Fibroblast of lung (primary cell): ENCODE measurements around the gene OLFM3. TPM values are rescaled to one million over a fixed set of nuclear protein-coding genes. Genes with fewer than 3 reads are reported as not detected.

ENCODE experiments used
- DNase-seq, 2 donors: peaks; one replicate each; pipeline versions ENCODE4 v3.0.0 to v3.0.0-alpha.2; 2010; ENCODE audit warnings: low read depth in 2 of 2
- H2AFZ ChIP-seq: 2 replicates; pipeline ENCODE4 v1.5.1; 2012; ENCODE audit warnings: low read length, control low read depth, inconsistent platforms
- H3K27ac ChIP-seq: 2 replicates; pipeline ENCODE4 v1.5.1; 2011; ENCODE audit warnings: low read length, control low read depth; ENCODE audit not compliant: insufficient read depth
- H3K27me3 ChIP-seq: 2 replicates; pipeline ENCODE4 v1.5.1; 2011; ENCODE audit warnings: mild to moderate bottlenecking, low read length; ENCODE audit not compliant: control insufficient read depth, insufficient read depth
- H3K36me3 ChIP-seq: 2 replicates; pipeline ENCODE4 v1.5.1; 2011; ENCODE audit warnings: low read length; ENCODE audit not compliant: control insufficient read depth, insufficient read depth
- H3K4me1 ChIP-seq: 2 replicates; pipeline ENCODE4 v1.5.1; 2011; ENCODE audit warnings: low read length; ENCODE audit not compliant: control insufficient read depth, insufficient read depth; ENCODE audit errors: extremely low read depth
- H3K4me2 ChIP-seq: 2 replicates; pipeline ENCODE4 v1.5.1; 2011; ENCODE audit warnings: low read length, control low read depth; ENCODE audit not compliant: insufficient read depth; ENCODE audit errors: extremely low read depth
- H3K4me3 ChIP-seq, 4 experiments: fragments of 200-600 bp in 1 of 4; sonication (generic) in 1 of 4; replicated peaks in 1 of 4; 2 replicates each; pipeline ENCODE4 v1.5.1; 2011 to 2016; ENCODE audit warnings: low read length in 4 of 4, low read depth in 3 of 4, mild to moderate bottlenecking in 3 of 4, control low read depth in 2 of 4, inconsistent platforms in 1 of 4, mixed read lengths in 1 of 4; ENCODE audit not compliant: insufficient read depth in 1 of 4; ENCODE audit errors: control extremely low read depth in 1 of 4
- H3K79me2 ChIP-seq: 2 replicates; pipeline ENCODE4 v1.5.1; 2012; ENCODE audit warnings: mild to moderate bottlenecking, low read length, inconsistent platforms; ENCODE audit not compliant: control insufficient read depth, insufficient read depth
- H3K9ac ChIP-seq: 2 replicates; pipeline ENCODE4 v1.5.1; 2011; ENCODE audit warnings: mild to moderate bottlenecking, low read length, control low read depth; ENCODE audit not compliant: insufficient read depth
- H3K9me3 ChIP-seq: 2 replicates; pipeline ENCODE4 v1.5.1; 2012; ENCODE audit warnings: low read depth, low read length; ENCODE audit not compliant: control insufficient read depth, insufficient read depth
- H4K20me1 ChIP-seq: 2 replicates; pipeline ENCODE4 v1.5.1; 2011; ENCODE audit warnings: low read length; ENCODE audit not compliant: control insufficient read depth, insufficient read depth; ENCODE audit errors: extremely low read depth
- EZH2 ChIP-seq: IDR thresholded peaks from 2 replicates; pipeline ENCODE4 v1.5.1; 2012; ENCODE audit warnings: low read length, control low read depth, mild to moderate bottlenecking; ENCODE audit errors: missing control alignments
- polyA plus RNA-seq, 2 donors: library from polyadenylated mRNA; depleted of rRNA in 1 of 2; stranded (reverse) in 1 of 2; unstranded in 1 of 2; fragments of >200 nt; gene quantifications; 2 replicates each; pipeline ENCODE4 v1.2.1, GENCODE V29; 2011 to 2012; ENCODE audit warnings: missing spikeins in 1 of 2
- total RNA-seq: library from RNA; depleted of rRNA; stranded (reverse); fragments of >200 nt; gene quantifications from 2 replicates; pipeline ENCODE4 v1.2.1, GENCODE V29; 2014
- TF ChIP-seq, protein P1 (sequence below), 2 donors: IDR thresholded peaks in 1 of 2; conservative IDR thresholded peaks in 1 of 2; 1 replicate in 1 of 2; 2 replicates in 1 of 2; pipeline ENCODE4 v1.5.1; 2011 to 2012; ENCODE audit warnings: low read length in 2 of 2, control low read depth in 1 of 2, inconsistent platforms in 1 of 2, low read depth in 1 of 2, mild to moderate bottlenecking in 1 of 2

The OLFM3 gene
- total and polyA plus RNA-seq, 2 donors (not counting 1 experiment from before 2014, with no cell fraction given) = not detected

DNA sequence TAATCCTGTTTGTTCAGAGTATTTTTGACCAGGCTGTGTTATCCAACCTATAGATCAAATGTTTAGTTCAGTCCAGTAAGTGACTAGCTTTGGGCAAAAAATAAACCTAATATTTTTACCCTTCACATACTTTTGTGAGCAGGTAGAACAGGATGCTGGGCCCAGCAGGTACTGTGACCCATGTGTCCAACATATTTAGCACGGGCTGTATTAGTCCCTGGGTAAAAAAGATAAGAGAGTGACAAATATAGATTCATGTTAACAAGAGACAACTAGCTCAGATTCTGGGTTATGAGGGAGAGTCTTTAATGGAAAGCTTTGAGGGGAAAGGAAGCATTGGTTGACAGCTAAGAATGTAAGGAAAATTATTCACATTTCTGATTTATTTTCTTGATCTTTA lies 43.1 kb downstream of the OLFM3 start:
- Histone ChIP-seq H3K4me2 (no peak overlapping the region), H3K4me3 (no peak overlapping the region), H3K9me3 (no peaks in the 10 kb centered on the region), H3K27ac (no peak overlapping the region), H3K36me3 (no peaks in the 10 kb centered on the region), H4K20me1 (no peaks in the 10 kb centered on the region), H3K4me1 (no peaks in the 10 kb centered on the region), H3K9ac (no peak overlapping the region), H3K27me3 (no peaks in the 10 kb centered on the region), H2AFZ (no peak overlapping the region), H3K79me2 (no peaks in the 10 kb centered on the region)
- DNase-seq = no peak
- TF ChIP-seq, protein P1, sequence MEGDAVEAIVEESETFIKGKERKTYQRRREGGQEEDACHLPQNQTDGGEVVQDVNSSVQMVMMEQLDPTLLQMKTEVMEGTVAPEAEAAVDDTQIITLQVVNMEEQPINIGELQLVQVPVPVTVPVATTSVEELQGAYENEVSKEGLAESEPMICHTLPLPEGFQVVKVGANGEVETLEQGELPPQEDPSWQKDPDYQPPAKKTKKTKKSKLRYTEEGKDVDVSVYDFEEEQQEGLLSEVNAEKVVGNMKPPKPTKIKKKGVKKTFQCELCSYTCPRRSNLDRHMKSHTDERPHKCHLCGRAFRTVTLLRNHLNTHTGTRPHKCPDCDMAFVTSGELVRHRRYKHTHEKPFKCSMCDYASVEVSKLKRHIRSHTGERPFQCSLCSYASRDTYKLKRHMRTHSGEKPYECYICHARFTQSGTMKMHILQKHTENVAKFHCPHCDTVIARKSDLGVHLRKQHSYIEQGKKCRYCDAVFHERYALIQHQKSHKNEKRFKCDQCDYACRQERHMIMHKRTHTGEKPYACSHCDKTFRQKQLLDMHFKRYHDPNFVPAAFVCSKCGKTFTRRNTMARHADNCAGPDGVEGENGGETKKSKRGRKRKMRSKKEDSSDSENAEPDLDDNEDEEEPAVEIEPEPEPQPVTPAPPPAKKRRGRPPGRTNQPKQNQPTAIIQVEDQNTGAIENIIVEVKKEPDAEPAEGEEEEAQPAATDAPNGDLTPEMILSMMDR (conservative IDR thresholded peaks at IDR 0.05 in 1 of 2, IDR thresholded peaks at IDR 0.05 in 1 of 2; ENCODE audit: low read depth in 1 of 2, low read length in 2 of 2) = no peak
- no peak for TF ChIP-seq EZH2

DNA sequence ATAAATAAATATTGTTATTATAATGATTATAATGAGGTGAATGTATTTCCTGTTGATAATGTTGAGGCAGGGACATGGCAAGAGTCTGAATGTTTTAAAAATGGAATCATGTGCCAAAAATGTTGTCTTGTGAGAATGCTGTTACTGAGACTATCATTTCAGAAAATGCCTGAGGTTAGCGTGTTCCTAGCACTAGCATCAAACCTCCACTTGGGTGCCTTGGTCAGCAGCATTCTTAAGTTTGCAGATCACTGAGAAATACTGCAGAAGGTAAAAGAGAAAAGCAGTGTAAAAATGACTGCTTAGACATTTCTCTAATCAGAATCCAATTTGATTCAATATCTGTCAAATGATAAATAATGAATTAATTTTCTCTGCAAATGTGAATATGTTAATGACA lies 50.8 kb downstream of the OLFM3 start:
- no peak for DNase-seq
- Histone ChIP-seq H3K36me3 (no peaks in the 10 kb centered on the region), H3K4me1 (no peaks in the 10 kb centered on the region), H4K20me1 (no peaks in the 10 kb centered on the region), H3K9ac (no peak overlapping the region), H3K4me2 (no peak overlapping the region), H3K79me2 (no peaks in the 10 kb centered on the region), H3K27me3 (no peaks in the 10 kb centered on the region), H3K27ac (no peak overlapping the region), H3K9me3 (no peaks in the 10 kb centered on the region), H3K4me3 (no peak overlapping the region), H2AFZ (no peak overlapping the region)
- TF ChIP-seq EZH2 = no peak
- TF ChIP-seq, protein P1 (conservative IDR thresholded peaks at IDR 0.05 in 1 of 2, IDR thresholded peaks at IDR 0.05 in 1 of 2; ENCODE audit: low read depth in 1 of 2, low read length in 2 of 2) = no peak

DNA sequence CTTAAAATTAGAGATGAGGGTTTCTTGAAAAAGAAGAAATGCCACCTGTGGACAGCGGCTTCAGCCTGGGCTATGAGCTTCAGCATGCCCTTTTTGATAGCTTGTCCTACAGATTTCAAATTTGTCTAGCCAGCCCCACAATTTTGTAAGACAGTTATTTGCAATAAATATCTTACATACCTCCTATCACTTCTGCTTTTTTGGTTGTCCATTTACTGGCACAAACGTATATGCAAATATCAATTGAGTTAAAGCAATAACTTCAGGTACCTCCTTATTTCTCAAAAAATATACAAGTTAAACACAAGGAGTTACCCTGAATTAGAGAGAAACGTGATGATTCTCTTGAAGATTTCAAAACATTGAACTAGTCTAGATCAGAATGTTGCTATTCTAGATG lies 53.5 kb downstream of the OLFM3 start:
- Histone ChIP-seq H3K4me3 (no peak overlapping the region), H3K4me2 (no peak overlapping the region), H2AFZ (no peak overlapping the region), H4K20me1 (no peaks in the 10 kb centered on the region), H3K36me3 (no peaks in the 10 kb centered on the region), H3K9me3 (no peaks in the 10 kb centered on the region), H3K79me2 (no peaks in the 10 kb centered on the region), H3K27ac (no peak overlapping the region), H3K4me1 (no peaks in the 10 kb centered on the region), H3K27me3 (no peaks in the 10 kb centered on the region), H3K9ac (no peak overlapping the region)
- no peak for DNase-seq
- TF ChIP-seq, protein P1 (conservative IDR thresholded peaks at IDR 0.05 in 1 of 2, IDR thresholded peaks at IDR 0.05 in 1 of 2; ENCODE audit: low read depth in 1 of 2, low read length in 2 of 2) = no peak
- TF ChIP-seq EZH2 = no peak
